ENCODE measurements around the gene CEP250.
"Not testable (repeated sequence)": the region's sequence is repeated elsewhere in the genome, so short reads cannot be mapped to it uniquely, and the experiment has no call there.

Gene CEP250

GRCh38 chr20:35443003-35443402, 12.4 kb upstream of the CEP250 start:
- no peak for DNase-seq (ENCODE audit: low read depth)
- H3K4me3 ChIP-seq (ENCODE audit: low read depth, low read length): no peak overlapping the region
- in situ Hi-C loops (cut with HindIII; ENCODE audit: low sequenced_read_pairs): no loop called here
- TF ChIP-seq CTCF (IDR thresholded peaks at IDR 0.05; ENCODE audit: low read depth, low read length, missing control alignments): no peak

- no peak overlapping the region for H3K4me3 ChIP-seq (ENCODE audit: low read depth, low read length)
- in situ Hi-C loops (cut with HindIII; ENCODE audit: low sequenced_read_pairs): no loop called here
- DNase-seq (ENCODE audit: low read depth): no peak
- no peak for TF ChIP-seq CTCF (IDR thresholded peaks at IDR 0.05; ENCODE audit: low read depth, low read length, missing control alignments)
Measured at GRCh38 chr20:35444226-35444625, 11.2 kb upstream of the CEP250 start.

GRCh38 chr20:35446356-35447078, 8.9 kb upstream of the CEP250 start:
- H3K4me3 ChIP-seq (ENCODE audit: low read depth, low read length): no peak overlapping the region
- in situ Hi-C loops (cut with HindIII; ENCODE audit: low sequenced_read_pairs): no loop called here
- DNase-seq (ENCODE audit: low read depth): no peak
- TF ChIP-seq CTCF (IDR thresholded peaks at IDR 0.05; ENCODE audit: low read depth, low read length, missing control alignments): no peak

GRCh38 chr20:35447082-35447789, 8.2 kb upstream of the CEP250 start:
- in situ Hi-C loops (cut with HindIII; ENCODE audit: low sequenced_read_pairs): no loop called here
- peak; percentile 66 for DNase-seq (ENCODE audit: low read depth)
- TF ChIP-seq CTCF (IDR thresholded peaks at IDR 0.05; ENCODE audit: low read depth, low read length, missing control alignments): peak; percentile 99
- H3K4me3 ChIP-seq (ENCODE audit: low read depth, low read length): no peak overlapping the region

GRCh38 chr20:35448788-35449373, 6.5 kb upstream of the CEP250 start:
- in situ Hi-C loops (cut with HindIII; ENCODE audit: low sequenced_read_pairs): no loop called here
- H3K4me3 ChIP-seq (ENCODE audit: low read depth, low read length): no peak overlapping the region
- DNase-seq (ENCODE audit: low read depth): no peak
- no peak for TF ChIP-seq CTCF (IDR thresholded peaks at IDR 0.05; ENCODE audit: low read depth, low read length, missing control alignments)

GRCh38 chr20:35449855-35450254, 5.5 kb upstream of the CEP250 start:
- in situ Hi-C loops (cut with HindIII; ENCODE audit: low sequenced_read_pairs); H3K4me3 ChIP-seq (ENCODE audit: low read depth, low read length); DNase-seq (ENCODE audit: low read depth): not testable (repeated sequence)

GRCh38 chr20:35451295-35451694, 4.1 kb upstream of the CEP250 start:
- H3K4me3 ChIP-seq (ENCODE audit: low read depth, low read length): no peak overlapping the region
- TF ChIP-seq CTCF (IDR thresholded peaks at IDR 0.05; ENCODE audit: low read depth, low read length, missing control alignments): no peak
- no peak for DNase-seq (ENCODE audit: low read depth)
- in situ Hi-C loops (cut with HindIII; ENCODE audit: low sequenced_read_pairs): no loop called here

Measured in astrocyte of the cerebellum (primary cell).